PFSK-1 (cell line): ENCODE measurements around the gene CTRB1.

ENCODE experiments used
- POLR2AphosphoS5 ChIP-seq: IDR thresholded peaks from 2 replicates; pipeline ENCODE4 v1.6.1; 2012; ENCODE audit warnings: low read depth, mild to moderate bottlenecking, control low read depth, low read length, moderate library complexity
- SIN3A ChIP-seq: IDR thresholded peaks from 2 replicates; pipeline ENCODE4 v1.6.1; 2012; ENCODE audit warnings: mild to moderate bottlenecking, low read length, moderate library complexity, borderline replicate concordance; ENCODE audit not compliant: insufficient read depth
- TAF1 ChIP-seq: IDR thresholded peaks from 2 replicates; pipeline ENCODE4 v1.6.1; 2012; ENCODE audit warnings: low read length, control low read depth, borderline replicate concordance; ENCODE audit not compliant: insufficient read depth
- TF ChIP-seq, protein P1 (sequence below), 2 experiments: IDR thresholded peaks; 2 replicates each; pipeline versions ENCODE4 v1.6.1 to v1.8.0; 2011 to 2012; ENCODE audit warnings: low read depth in 2 of 2, low read length in 2 of 2, control low read depth in 1 of 2, inconsistent platforms in 1 of 2, mild to moderate bottlenecking in 1 of 2, moderate library complexity in 1 of 2; ENCODE audit not compliant: insufficient read depth in 1 of 2

DNA sequence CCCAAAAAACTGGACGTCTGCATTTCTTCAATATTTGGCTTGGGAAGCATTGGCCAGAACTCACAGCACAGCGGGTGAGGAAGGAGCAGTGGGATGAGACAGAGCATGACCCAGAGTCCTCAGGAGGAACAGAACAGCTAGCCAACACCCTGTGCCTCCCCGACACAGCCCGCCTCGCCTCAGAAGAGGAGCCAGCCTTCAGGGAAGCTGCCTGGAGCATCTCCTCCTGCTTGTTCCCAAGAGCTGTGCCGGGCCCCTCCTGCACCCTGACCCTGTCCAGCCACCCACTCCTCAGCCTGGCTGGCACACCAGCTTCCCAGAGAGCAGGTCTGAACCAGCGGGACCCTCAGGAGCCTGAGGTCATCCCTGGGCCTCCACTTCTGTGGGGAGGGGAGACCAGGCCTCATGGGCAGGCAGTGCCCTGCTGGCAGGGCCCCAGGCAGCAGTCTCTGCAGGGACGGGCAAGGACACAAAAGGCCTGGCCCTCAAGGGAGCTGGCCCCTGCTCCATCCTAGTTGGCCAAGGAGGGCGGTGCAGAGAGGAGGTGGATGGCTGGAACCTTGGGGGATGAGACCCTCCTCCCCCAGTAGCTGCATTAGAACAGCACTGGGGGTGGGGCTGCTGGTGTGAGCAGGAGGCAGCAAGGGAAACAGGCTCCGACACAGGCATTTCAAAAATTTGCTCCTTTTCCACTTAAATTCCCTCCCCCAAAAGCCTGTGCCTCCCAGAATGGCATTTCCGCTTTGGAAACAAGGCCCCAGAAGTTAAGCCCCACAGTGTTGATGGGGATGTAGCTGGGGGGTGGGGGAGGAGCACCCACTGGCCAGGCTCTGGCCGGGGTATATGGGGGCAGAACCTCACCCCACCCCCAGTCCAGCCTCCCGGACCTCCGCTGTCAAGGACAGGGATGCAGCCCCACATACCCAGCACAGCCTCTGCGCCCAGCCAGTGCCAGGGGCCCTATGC lies 34.4 kb downstream of the CTRB1 start:
- TF ChIP-seq TAF1 (no peak), SIN3A (no peak), POLR2AphosphoS5 (no peak)
- TF ChIP-seq, protein P1, sequence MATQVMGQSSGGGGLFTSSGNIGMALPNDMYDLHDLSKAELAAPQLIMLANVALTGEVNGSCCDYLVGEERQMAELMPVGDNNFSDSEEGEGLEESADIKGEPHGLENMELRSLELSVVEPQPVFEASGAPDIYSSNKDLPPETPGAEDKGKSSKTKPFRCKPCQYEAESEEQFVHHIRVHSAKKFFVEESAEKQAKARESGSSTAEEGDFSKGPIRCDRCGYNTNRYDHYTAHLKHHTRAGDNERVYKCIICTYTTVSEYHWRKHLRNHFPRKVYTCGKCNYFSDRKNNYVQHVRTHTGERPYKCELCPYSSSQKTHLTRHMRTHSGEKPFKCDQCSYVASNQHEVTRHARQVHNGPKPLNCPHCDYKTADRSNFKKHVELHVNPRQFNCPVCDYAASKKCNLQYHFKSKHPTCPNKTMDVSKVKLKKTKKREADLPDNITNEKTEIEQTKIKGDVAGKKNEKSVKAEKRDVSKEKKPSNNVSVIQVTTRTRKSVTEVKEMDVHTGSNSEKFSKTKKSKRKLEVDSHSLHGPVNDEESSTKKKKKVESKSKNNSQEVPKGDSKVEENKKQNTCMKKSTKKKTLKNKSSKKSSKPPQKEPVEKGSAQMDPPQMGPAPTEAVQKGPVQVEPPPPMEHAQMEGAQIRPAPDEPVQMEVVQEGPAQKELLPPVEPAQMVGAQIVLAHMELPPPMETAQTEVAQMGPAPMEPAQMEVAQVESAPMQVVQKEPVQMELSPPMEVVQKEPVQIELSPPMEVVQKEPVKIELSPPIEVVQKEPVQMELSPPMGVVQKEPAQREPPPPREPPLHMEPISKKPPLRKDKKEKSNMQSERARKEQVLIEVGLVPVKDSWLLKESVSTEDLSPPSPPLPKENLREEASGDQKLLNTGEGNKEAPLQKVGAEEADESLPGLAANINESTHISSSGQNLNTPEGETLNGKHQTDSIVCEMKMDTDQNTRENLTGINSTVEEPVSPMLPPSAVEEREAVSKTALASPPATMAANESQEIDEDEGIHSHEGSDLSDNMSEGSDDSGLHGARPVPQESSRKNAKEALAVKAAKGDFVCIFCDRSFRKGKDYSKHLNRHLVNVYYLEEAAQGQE (IDR thresholded peaks at IDR 0.05; ENCODE audit: insufficient read depth in 1 of 2, low read depth in 2 of 2, low read length in 2 of 2) = no peak
